Glutamatergic neuron (in vitro differentiated cells): ENCODE measurements around the gene CADM1. TPM values are rescaled to one million over a fixed set of nuclear protein-coding genes. Genes with fewer than 3 reads are reported as not detected.

Experiments used
- DNase-seq: peaks from one replicate; pipeline ENCODE4 v3.0.0; 2022
- H3K27ac Mint-ChIP-seq: one replicate; pipeline ENCODE4 v1.8.0; 2020; ENCODE audit warnings: mild to moderate bottlenecking, mixed read lengths, inconsistent platforms; ENCODE audit not compliant: unreplicated experiment
- H3K27me3 Mint-ChIP-seq: one replicate; pipeline ENCODE4 v1.8.0; 2020; ENCODE audit warnings: mild to moderate bottlenecking, moderate library complexity, mixed read lengths, inconsistent platforms; ENCODE audit not compliant: unreplicated experiment
- H3K36me3 Mint-ChIP-seq: one replicate; pipeline ENCODE4 v1.8.0; 2020; ENCODE audit warnings: mild to moderate bottlenecking, mixed read lengths, inconsistent platforms; ENCODE audit not compliant: unreplicated experiment
- H3K4me1 Mint-ChIP-seq: one replicate; pipeline ENCODE4 v1.8.0; 2020; ENCODE audit warnings: mild to moderate bottlenecking, low read depth, mixed read lengths, inconsistent platforms; ENCODE audit not compliant: unreplicated experiment
- H3K4me3 Mint-ChIP-seq: one replicate; pipeline ENCODE4 v1.8.0; 2020; ENCODE audit warnings: mild to moderate bottlenecking, mixed read lengths, inconsistent platforms; ENCODE audit not compliant: unreplicated experiment
- H3K9me3 Mint-ChIP-seq: one replicate; pipeline ENCODE4 v1.8.0; 2020; ENCODE audit warnings: mild to moderate bottlenecking, moderate library complexity, mixed read lengths, inconsistent platforms; ENCODE audit not compliant: unreplicated experiment
- total RNA-seq: library from RNA; stranded (reverse); fragmentation: NEBNext Ultra II Directional; extraction: Animal tissue kit (Norgen Biotek cat#: 25700); gene quantifications from one replicate; pipeline ENCODE4 v1.2.1, GENCODE V29; 2021; ENCODE audit not compliant: unreplicated experiment
- TF ChIP-seq, protein P1 (sequence below): fragments of 200-600 bp; sonication (generic); IDR thresholded peaks from one replicate; pipeline ENCODE4 v1.5.0; 2021; ENCODE audit not compliant: partially characterized antibody, unreplicated experiment

CADM1 gene
- total RNA-seq, 1 donor from 2014 or later: 1,339 TPM

DNA sequence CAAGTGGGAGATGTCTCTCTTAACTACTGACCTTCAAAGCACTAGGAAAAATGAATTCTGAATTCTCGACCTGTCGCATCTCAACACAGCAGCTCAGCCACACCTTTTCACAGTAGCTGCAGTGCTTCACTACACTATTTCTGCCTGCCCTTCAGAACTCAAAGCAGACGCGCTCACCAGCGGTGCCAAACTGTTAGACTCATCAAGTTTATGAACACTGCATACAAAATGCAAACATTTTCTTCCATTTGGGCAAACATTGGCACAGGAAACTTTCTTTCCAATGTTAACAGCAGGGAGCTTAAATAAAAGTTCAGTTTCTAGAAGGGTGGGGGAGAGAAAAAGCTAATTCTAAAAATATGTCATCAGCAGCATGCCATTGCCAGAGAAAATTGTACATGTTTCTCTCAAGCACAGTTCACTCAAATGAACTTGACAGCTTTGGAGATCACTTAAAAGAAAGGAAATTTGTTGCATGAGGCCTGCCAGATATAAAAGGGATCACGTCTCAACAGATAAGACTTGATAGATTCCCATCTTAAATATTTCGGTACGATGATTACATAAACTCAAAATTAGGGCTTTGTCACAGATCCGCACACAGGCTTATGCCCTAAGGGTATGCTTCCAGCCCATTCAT lies 82.7 kb downstream of the CADM1 start:
- H3K27me3 Mint-ChIP-seq: peaks cover 19% of the 10 kb centered on the region
- H3K9me3 Mint-ChIP-seq: peaks cover 21% of the 10 kb centered on the region
- no peaks in the 10 kb centered on the region for H3K36me3 Mint-ChIP-seq
- TF ChIP-seq, protein P1, sequence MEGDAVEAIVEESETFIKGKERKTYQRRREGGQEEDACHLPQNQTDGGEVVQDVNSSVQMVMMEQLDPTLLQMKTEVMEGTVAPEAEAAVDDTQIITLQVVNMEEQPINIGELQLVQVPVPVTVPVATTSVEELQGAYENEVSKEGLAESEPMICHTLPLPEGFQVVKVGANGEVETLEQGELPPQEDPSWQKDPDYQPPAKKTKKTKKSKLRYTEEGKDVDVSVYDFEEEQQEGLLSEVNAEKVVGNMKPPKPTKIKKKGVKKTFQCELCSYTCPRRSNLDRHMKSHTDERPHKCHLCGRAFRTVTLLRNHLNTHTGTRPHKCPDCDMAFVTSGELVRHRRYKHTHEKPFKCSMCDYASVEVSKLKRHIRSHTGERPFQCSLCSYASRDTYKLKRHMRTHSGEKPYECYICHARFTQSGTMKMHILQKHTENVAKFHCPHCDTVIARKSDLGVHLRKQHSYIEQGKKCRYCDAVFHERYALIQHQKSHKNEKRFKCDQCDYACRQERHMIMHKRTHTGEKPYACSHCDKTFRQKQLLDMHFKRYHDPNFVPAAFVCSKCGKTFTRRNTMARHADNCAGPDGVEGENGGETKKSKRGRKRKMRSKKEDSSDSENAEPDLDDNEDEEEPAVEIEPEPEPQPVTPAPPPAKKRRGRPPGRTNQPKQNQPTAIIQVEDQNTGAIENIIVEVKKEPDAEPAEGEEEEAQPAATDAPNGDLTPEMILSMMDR: no peak
- no peak overlapping the region for H3K27ac Mint-ChIP-seq
- H3K4me3 Mint-ChIP-seq: peak overlapping the region; percentile 72
- no peak for DNase-seq
- H3K4me1 Mint-ChIP-seq: peaks cover 80% of the 10 kb centered on the region

DNA sequence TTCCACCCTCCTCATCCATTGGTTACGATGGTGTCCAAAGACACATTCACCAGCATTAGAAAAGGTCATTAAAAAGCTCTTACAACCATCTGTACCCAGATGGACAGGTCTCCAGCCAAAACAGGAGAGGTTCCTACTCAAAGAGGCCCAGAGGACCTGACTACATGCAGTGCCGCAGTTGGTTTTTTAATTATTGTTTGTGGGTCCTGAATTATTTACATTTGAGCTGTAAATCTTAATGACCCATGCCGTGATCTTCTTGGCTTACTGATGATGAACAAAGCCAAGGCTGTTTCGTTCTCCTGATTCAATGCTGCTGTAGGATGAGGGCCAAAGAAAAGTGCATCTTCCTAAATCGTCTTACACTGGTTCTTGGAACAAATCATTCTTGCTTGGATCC lies 83.7 kb downstream of the CADM1 start:
- H3K36me3 Mint-ChIP-seq: no peaks in the 10 kb centered on the region
- TF ChIP-seq, protein P1: no peak
- DNase-seq: no peak
- H3K9me3 Mint-ChIP-seq: peaks cover 22% of the 10 kb centered on the region
- peaks cover 15% of the 10 kb centered on the region for H3K27me3 Mint-ChIP-seq
- H3K27ac Mint-ChIP-seq: peak overlapping the region; percentile 78
- H3K4me1 Mint-ChIP-seq: peaks cover 78% of the 10 kb centered on the region
- H3K4me3 Mint-ChIP-seq: peak overlapping the region; percentile 72

DNA sequence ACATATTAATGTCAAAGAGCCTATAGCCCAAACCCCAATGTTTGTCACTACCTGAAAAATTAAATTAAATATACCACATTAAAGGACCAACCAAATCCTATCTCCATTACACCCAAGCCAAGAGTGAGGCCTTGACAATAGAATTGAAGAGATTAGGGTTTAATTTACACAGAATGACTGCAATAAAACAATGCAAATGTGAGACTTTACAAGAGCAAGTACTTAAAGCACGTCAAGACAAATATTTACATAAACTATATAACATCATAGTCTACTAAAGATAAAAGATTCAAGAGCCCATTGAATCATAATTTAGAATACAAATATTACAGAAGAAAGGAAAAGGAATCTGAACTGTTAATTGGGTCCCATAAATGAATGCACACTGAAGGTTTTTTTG lies 85.6 kb downstream of the CADM1 start:
- DNase-seq: no peak
- Mint-ChIP-seq H3K4me3 (no peak overlapping the region), H3K27ac (no peak overlapping the region), H3K27me3 (peaks cover 12% of the 10 kb centered on the region), H3K36me3 (no peaks in the 10 kb centered on the region), H3K4me1 (peaks cover 68% of the 10 kb centered on the region), H3K9me3 (peaks cover 21% of the 10 kb centered on the region)
- TF ChIP-seq, protein P1: no peak

DNA sequence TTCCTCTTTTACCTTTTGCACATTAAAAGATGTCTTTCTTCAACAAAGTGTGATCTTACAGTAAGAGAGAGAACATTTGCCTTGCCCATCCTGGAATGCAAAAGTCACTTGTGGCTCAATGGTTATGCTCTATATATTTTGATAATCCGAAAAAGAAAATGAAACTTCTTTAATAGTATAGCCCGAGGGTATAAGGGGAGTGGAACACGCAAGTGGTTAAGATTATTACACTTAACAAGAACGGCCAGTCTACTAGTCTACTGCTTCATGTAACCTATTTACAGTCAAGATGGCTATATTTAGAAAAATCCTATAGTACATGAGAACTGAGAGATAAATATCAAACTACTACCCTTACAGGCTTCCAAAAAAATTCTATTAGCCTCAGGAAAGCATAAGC lies 86.1 kb downstream of the CADM1 start:
- H3K27me3 Mint-ChIP-seq: peaks cover 12% of the 10 kb centered on the region
- TF ChIP-seq, protein P1: no peak
- DNase-seq: no peak
- H3K4me1 Mint-ChIP-seq: peaks cover 64% of the 10 kb centered on the region
- H3K4me3 Mint-ChIP-seq: no peak overlapping the region
- no peaks in the 10 kb centered on the region for H3K36me3 Mint-ChIP-seq
- H3K27ac Mint-ChIP-seq: no peak overlapping the region
- H3K9me3 Mint-ChIP-seq: peaks cover 21% of the 10 kb centered on the region

DNA sequence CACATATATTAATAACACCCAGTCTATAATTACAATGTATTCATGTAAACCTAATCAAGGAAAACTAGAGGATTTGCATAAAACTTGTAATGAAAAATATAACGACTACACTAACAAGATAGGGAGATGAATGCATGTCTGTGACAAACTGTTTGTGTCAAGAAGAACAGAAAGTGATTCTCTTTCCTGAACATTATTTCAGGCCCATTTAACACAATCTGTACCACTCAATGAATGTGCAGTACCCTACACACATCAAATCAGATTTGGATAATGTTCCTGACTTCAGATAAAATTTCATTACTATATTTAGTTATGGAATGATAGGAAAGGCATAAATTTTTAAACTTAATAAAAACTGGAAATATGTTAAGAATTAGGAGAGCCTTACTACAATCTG lies 93.1 kb downstream of the CADM1 start:
- H3K27me3 Mint-ChIP-seq: peaks cover 3% of the 10 kb centered on the region
- H3K36me3 Mint-ChIP-seq: no peaks in the 10 kb centered on the region
- peaks cover 23% of the 10 kb centered on the region for H3K9me3 Mint-ChIP-seq

More for the DNA sequence above, 93.1 kb downstream of the CADM1 start:
- DNase-seq: no peak
- TF ChIP-seq, protein P1: no peak
- no peak overlapping the region for H3K27ac Mint-ChIP-seq
- H3K4me3 Mint-ChIP-seq: no peak overlapping the region
- H3K4me1 Mint-ChIP-seq: peaks cover 47% of the 10 kb centered on the region
